Urinary bladder (tissue), 4 donors: Measurements from ENCODE around the gene ZCCHC9. TPM values are rescaled to one million over a fixed set of nuclear protein-coding genes. Genes with fewer than 3 reads are reported as not detected.
"Not testable (repeated sequence)": the region's sequence is repeated elsewhere in the genome, so short reads cannot be mapped to it uniquely, and the experiment has no call there.

Source experiments
- DNase-seq: peaks from one replicate; pipeline ENCODE4 v3.0.0-alpha.2; 2015; ENCODE audit errors: extremely low spot score
- H3K27ac ChIP-seq: one replicate; pipeline ENCODE4 v1.5.1; 2013; ENCODE audit warnings: low read depth, mild to moderate bottlenecking, moderate library complexity
- H3K36me3 ChIP-seq: one replicate; pipeline ENCODE4 v1.6.1; 2013; ENCODE audit warnings: mild to moderate bottlenecking, moderate library complexity; ENCODE audit not compliant: insufficient read depth
- H3K4me1 ChIP-seq: one replicate; pipeline ENCODE4 v1.6.1; 2013; ENCODE audit warnings: mild to moderate bottlenecking, moderate library complexity; ENCODE audit not compliant: insufficient read depth
- H3K4me3 ChIP-seq: one replicate; pipeline ENCODE4 v1.5.1; 2013; ENCODE audit warnings: low read depth, low read length
- WGBS: extraction: QIAGEN DNeasy Blood & Tissue Kit; methylation state at CpG from one replicate; pipeline ENCODE4 v1.1.7; 2013; 5-methylcytosine and 5-hydroxymethylcytosine counted together
- polyA plus RNA-seq: library from polyadenylated mRNA; stranded (reverse); fragments of 200-250 nt; gene quantifications from one replicate; pipeline ENCODE4 v1.2.3, GENCODE V29; 2013
- total RNA-seq: library from RNA; depleted of rRNA; stranded (reverse); fragments of >200 nt; gene quantifications from one replicate; pipeline ENCODE4 v1.2.3, GENCODE V29; 2014
- donor health status: healthy with polysubstance abuse.
- donor health status: healthy.

The ZCCHC9 gene, protein sequence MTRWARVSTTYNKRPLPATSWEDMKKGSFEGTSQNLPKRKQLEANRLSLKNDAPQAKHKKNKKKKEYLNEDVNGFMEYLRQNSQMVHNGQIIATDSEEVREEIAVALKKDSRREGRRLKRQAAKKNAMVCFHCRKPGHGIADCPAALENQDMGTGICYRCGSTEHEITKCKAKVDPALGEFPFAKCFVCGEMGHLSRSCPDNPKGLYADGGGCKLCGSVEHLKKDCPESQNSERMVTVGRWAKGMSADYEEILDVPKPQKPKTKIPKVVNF
- 37.7 TPM for total RNA-seq
- 23.4 TPM for polyA plus RNA-seq

DNA sequence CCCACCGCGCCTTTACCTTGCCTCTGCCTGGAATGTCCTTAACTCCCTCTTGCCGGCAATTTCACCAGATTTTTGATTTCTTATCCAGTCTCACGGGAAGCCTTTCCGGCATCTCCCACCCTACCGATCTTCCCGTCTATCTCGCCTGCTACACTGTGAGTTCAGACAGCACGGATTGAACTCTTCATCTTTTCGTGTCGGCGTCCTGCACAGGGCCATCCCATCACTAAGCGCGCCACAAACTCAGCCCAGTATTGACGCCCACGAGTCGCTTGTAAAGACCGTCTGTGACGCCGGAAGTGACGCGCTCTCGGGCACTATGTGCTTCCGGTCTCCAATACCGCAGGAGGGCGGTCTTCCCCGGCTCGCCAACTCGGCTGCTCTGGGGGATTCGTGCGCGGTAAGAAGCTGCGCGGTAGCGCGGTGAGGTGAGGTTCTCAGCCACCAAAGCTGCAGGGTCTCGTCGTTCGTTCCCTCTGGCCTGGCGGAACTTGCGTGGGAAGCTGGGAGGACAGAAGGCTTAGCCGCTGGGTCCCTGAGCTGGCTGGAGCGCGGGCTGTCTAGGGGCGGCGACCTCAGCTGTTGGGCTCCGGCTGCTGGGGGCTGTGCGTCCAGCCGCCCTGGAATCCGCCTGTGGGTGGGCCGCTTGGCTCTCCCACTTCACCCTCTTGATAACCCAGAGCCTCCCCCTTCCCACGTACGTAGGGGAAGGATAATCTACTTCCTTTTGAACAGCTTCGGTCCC lies at the start of gene ZCCHC9:
Gene ZCCHC9, plus strand, starts transcription at position 317 of the 745 bp plus-strand sequence. CDS start 3,171 bp downstream, outside the sequence.
- no peaks in the 10 kb centered on the region for H3K36me3 ChIP-seq
- H3K4me1 ChIP-seq = peaks cover 3% of the 10 kb centered on the region
- peak within 1 kb of the TSS; percentile 79 for H3K4me3 ChIP-seq
- DNase-seq = peak; percentile 93
- H3K27ac ChIP-seq = peak within 1 kb of the TSS; percentile 79
- WGBS = under 1% methylated on average over 54 of the region's 54 CpGs

DNA sequence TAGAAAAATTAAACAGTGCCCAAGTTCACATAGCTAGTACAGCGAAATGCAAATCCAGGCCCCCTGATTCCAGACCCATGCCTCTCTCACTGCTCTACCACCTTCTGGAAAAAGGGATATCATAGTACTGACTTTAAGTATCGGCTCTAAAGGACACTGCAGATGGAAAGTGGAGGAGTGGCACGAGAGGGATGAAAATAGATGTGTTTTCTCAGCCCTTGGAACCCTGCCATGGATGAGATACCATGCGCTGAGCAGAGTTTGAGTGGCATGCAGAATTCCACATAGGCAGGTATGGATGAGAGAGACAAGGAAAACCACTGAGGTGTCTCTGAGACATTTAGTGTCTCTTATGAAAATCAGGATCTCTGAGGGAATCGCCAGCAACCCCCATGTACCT lies 49.5 kb upstream of the ZCCHC9 start:
- Histone ChIP-seq H3K4me3 (no peak overlapping the region), H3K27ac (no peak overlapping the region), H3K4me1 (no peaks in the 10 kb centered on the region), H3K36me3 (no peaks in the 10 kb centered on the region)
- no peak for DNase-seq
- WGBS = 59% methylated on average over 5 of the region's 5 CpGs

DNA sequence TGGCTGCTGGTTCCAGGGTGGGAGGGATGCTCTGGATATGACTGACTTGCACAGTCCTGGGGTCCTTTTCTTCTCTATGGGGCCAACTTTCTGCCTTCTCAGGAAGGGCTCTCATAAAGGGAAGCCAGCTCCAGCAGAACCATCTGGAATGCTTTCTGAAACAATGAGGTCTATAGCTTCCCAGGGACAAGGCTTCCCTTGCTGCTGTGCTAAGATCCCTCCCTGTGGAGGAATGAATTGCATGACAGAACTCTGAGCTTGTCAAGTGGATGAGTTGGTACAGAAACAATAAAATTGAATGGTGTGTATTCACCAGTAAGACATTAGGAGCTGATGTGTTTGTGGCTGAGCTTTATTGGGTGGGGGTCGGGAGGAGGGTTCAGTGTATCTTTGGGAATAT lies 48.5 kb upstream of the ZCCHC9 start:
- no peak overlapping the region for H3K4me3 ChIP-seq
- H3K4me1 ChIP-seq = peaks cover under 1% of the 10 kb centered on the region
- WGBS = 93% methylated on average over 1 of the region's 1 CpG
- no peaks in the 10 kb centered on the region for H3K36me3 ChIP-seq
- H3K27ac ChIP-seq = no peak overlapping the region
- no peak for DNase-seq

DNA sequence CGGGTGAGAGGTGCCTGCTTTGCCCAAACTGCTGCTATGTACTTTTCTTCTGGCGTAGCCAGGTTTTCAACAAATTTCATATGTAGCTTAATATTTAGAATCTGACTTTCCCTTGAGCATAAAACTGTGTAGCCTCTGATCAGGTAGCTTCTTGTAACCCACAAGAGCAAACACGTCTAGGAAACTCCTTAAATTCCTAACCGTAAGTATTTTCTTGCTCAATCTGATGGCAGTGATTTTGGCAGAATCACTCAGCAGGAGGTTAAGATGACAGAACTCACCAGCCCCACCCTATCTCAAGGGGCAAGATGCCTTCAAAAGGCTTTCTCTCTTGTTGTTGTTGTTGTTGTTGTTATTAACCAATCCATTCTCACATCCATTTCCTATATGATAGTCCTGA lies 47.5 kb upstream of the ZCCHC9 start:
- no peak for DNase-seq
- H3K4me1 ChIP-seq = peaks cover 2% of the 10 kb centered on the region
- no peak overlapping the region for H3K27ac ChIP-seq
- no peak overlapping the region for H3K4me3 ChIP-seq
- WGBS = 91% methylated on average over 4 of the region's 4 CpGs
- H3K36me3 ChIP-seq = peaks cover under 1% of the 10 kb centered on the region

DNA sequence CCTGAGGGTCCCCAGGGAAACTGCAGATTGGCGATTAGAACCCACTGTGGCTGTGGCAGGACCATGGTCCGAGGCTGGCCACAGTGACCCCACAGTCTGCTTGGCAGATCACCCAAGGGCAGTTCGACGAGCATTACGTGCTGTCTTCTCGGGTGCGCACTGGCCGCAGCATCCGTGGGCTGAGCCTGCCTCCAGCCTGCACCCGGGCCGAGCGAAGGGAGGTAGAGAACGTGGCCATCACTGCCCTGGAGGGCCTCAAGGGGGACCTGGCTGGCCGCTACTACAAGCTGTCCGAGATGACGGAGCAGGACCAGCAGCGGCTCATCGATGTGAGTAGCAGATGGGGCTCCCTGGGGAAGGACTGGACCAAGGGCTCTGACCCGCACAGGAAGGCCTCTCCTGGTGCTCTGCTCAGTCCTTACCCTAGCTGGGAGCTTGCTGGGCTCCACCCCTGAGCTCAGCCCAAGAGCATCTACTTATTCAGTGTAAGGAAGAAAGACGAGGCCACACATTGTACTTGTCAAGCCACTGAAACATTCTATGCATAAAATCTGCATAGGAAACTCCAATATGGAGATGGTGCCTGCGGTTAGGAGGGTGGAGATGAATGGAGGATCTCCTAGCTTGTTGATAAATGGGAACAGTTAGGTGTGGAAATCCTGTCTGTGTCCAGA lies 46.4 kb upstream of the ZCCHC9 start:
- DNase-seq = no peak
- Histone ChIP-seq H3K36me3 (peaks cover 2% of the 10 kb centered on the region), H3K4me3 (no peak overlapping the region), H3K4me1 (peaks cover 2% of the 10 kb centered on the region), H3K27ac (no peak overlapping the region)
- WGBS = 96% methylated on average over 21 of the region's 21 CpGs

DNA sequence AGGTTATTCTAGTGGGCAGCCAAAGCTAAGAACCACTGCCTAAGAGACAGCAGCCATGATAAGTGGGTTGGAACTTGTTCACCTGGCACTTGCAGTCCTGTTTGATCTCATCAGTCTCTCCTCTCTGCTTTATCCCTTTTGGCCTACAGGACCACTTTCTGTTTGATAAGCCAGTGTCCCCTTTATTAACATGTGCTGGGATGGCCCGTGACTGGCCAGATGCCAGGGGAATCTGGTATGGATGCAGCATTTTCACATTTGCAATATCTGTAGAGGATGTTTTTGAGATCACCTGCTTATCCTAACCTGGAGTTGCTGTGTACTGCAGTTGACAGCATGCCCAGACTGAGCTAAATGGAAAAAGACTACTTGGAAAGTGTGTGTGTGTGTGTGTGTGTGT lies 44.6 kb upstream of the ZCCHC9 start:
- peaks cover 2% of the 10 kb centered on the region for H3K36me3 ChIP-seq
- peaks cover 2% of the 10 kb centered on the region for H3K4me1 ChIP-seq
- 67% methylated on average over 1 of the region's 1 CpG for WGBS
- DNase-seq = no peak
- no peak overlapping the region for H3K27ac ChIP-seq
- H3K4me3 ChIP-seq = no peak overlapping the region

DNA sequence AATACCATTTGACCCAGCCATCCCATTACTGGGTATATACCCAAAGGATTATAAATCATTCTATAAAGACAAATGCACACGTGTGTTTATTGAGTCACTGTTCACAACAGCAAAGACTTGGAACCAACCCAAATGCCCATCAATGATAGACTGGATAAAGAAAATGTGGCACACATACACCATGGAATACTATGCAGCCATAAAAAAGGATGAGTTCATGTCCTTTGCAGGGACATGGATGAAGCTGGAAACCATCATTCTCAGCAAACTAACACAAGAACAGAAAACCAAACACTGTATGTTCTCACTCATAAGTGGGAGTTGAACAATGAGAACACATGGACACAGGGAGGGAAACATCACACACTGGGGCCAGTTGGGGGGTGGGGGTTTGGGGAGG lies 38.6 kb upstream of the ZCCHC9 start:
- H3K4me3 ChIP-seq, H3K36me3 ChIP-seq: not testable (repeated sequence)
- WGBS = 91% methylated on average over 1 of the region's 1 CpG

DNA sequence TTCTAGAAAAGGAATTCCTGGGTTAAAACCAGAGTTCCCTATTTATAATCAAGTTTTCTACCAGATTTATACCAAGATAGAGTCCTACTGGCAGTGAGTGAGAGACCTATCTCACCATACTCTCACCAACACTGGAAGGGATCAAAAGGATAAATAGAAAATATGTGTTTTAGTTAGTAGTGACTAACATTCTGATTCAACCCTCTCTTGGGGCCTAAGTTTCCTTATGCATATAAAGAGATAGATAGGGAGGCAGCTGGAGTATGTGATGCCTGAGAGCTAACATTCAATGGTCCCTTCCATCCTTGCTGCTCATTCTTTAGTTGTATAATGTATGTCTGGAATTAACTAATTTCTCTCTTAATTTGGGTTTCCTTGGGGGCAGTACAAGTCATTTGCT lies 36.3 kb upstream of the ZCCHC9 start:
- Histone ChIP-seq H3K27ac (no peak overlapping the region), H3K4me1 (peaks cover 1% of the 10 kb centered on the region), H3K4me3 (no peak overlapping the region), H3K36me3 (no peaks in the 10 kb centered on the region)
- DNase-seq = no peak

More for the DNA sequence above, 38.6 kb upstream of the ZCCHC9 start:
- H3K4me1 ChIP-seq, DNase-seq, H3K27ac ChIP-seq: not testable (repeated sequence)

DNA sequence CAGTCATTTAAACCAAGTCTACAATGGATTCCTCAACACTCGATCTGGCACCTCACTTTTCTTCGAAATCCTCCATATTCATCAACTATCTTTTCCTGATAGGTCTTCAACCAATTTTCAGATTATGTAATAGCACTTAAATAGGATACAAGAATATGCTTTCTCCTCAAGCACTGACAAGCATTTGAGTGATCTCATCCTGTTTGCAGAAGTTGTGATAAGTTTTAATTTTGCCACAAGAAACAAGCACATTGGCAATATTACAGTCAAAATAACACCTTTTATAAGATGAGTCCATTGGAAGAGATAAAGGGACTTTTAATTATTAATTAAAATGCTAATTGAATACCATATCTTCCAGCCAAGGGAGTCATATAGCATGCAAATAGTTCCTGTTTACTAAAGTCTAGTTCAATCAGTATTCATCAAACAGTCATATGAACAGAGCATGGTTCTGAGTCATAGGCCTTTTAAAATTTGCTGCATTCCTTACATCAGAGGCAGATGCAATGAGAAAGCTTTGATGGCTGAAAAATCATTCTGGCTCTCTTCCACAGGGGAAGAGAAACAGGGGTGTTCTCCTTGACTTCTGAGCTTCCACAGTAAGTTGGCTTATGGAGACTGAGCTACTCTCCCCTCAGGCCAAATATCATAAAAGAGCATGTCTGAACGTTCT lies 32.7 kb upstream of the ZCCHC9 start:
- Histone ChIP-seq H3K36me3 (no peaks in the 10 kb centered on the region), H3K27ac (no peak overlapping the region)

DNA sequence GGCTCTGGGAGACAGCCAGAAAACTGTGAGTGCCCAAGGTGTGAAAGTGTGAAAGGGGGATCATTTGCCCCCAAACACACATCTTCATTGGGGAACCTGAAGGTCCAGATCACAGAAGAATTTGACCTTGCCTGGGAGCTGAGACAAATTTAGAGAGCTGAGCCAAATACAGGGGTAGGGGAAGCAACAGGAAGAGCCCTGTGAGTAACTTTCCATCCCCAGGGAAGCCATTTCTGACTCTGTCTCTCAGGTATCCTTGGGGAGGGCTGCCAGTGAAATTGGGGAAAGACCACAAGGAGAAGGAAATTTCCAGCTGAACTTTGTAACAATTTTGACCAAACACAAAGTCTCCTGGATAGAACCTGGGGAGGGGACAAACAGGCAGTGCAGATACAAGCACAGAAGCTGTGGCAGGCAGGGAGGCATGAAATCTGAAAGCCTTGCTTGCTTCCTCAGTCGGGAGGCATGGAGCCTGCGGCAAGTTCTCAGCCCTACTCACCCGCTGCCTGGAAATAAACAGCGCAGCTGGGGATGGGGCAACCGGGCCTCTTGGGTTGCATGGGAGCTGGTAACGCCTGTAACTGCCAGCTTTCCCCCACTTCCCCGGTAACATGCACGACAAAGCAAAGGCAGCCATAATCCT lies 31.5 kb upstream of the ZCCHC9 start:
- no peaks in the 10 kb centered on the region for H3K36me3 ChIP-seq
- no peak for DNase-seq
- H3K4me1 ChIP-seq = peaks cover 1% of the 10 kb centered on the region
- no peak overlapping the region for H3K27ac ChIP-seq
- 93% methylated on average over 8 of the region's 8 CpGs for WGBS
- H3K4me3 ChIP-seq = no peak overlapping the region

More for the DNA sequence above, 32.7 kb upstream of the ZCCHC9 start:
- WGBS = 78% methylated on average over 3 of the region's 3 CpGs
- peaks cover 1% of the 10 kb centered on the region for H3K4me1 ChIP-seq
- no peak for DNase-seq
- H3K4me3 ChIP-seq = no peak overlapping the region

DNA sequence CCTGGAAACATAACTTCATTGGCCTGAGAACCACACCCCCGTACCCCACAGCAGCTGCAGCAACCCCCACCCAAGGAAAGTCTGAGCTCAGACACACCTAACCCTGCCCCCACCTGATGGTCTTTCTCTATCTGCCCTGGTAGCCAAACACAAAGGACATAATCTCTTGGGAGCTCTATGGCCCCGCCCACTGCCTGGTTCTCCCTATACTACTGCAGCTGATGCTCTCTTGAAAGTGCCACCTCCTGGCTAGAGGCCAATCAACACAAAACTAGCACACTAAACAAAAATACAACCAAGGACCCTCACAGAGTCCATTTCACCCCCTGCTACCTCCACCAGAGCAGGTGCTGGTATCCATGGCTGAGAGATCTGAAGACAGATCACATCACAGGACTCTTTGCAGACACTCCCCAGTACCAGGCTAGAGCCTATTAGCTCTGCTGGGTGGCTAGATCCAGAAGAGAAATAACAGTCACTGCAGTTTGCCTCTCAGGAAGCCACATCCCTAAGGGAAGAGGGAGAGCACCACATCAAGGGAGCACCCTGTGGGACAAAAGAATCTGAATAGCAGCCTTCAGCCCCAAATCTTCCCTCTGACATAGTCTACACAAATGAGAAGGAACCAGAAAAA lies 30.9 kb upstream of the ZCCHC9 start:
- H3K36me3 ChIP-seq, H3K4me3 ChIP-seq, H3K4me1 ChIP-seq, DNase-seq, H3K27ac ChIP-seq: not testable (repeated sequence)
- 98% methylated on average over 2 of the region's 2 CpGs for WGBS

DNA sequence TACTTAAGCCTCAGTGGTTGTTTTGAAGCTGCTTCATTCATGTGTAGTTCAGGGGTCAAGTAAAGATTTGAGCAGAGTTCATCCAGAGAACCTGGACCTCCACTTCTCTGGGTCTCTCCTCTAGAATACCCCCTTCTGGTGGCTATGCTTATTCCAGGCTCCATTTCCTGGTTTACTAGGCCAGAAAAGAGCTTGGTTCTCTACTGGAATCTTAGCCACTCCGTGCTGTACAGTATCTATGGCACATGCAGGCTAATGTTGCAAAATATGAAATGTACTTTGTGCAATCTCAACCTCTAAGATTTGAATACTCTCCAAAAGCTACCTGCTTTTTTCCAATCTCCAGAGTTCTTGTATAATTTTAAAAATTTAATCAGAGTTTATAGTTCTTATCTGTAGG lies 17.4 kb upstream of the ZCCHC9 start:
- DNase-seq = no peak
- Histone ChIP-seq H3K27ac (no peak overlapping the region), H3K36me3 (no peaks in the 10 kb centered on the region), H3K4me1 (no peaks in the 10 kb centered on the region), H3K4me3 (no peak overlapping the region)
- WGBS = 97% methylated on average over 1 of the region's 1 CpG
